ENCODE results near the gene EIF4A3.

The EIF4A3 gene

GRCh38 chr17:80133626-80133970 lies 13.3 kb downstream of the EIF4A3 start:
- H3K4me3 ChIP-seq (IDR thresholded peaks at IDR 0.05; ENCODE audit: insufficient read depth, low read depth, low read length) = no peak overlapping the region
- no peaks in the 10 kb centered on the region for H3K79me2 ChIP-seq (ENCODE audit: insufficient read depth, low read depth)
- H3K36me3 ChIP-seq (ENCODE audit: insufficient read depth) = peaks cover 19% of the 10 kb centered on the region; the same call in 1 of the 2 replicates
- H2AFZ ChIP-seq (ENCODE audit: low read depth) = no peak overlapping the region
- no peaks in the 10 kb centered on the region for H3K4me1 ChIP-seq (ENCODE audit: low read depth, poor library complexity, severe bottlenecking)
- no peak for TF ChIP-seq CTCF (conservative IDR thresholded peaks at IDR 0.05; ENCODE audit: low read depth, low read length)
- H3K27ac ChIP-seq = no peak overlapping the region
- no peak overlapping the region for H3K9ac ChIP-seq
- H3K27me3 ChIP-seq (ENCODE audit: insufficient read depth, low read depth) = no peaks in the 10 kb centered on the region; the same call in 1 of the 2 replicates
- no peak overlapping the region for H3K4me2 ChIP-seq
- H4K20me1 ChIP-seq (ENCODE audit: insufficient read depth) = no peaks in the 10 kb centered on the region

GRCh38 chr17:80132906-80133625 lies 13.9 kb downstream of the EIF4A3 start:
- Histone ChIP-seq H3K4me2 (no peak overlapping the region), H3K4me3 (IDR thresholded peaks at IDR 0.05; ENCODE audit: insufficient read depth, low read depth, low read length) (no peak overlapping the region), H2AFZ (ENCODE audit: low read depth) (no peak overlapping the region), H3K27ac (no peak overlapping the region), H3K27me3 (ENCODE audit: insufficient read depth, low read depth) (no peaks in the 10 kb centered on the region; the same call in 1 of the 2 replicates), H3K79me2 (ENCODE audit: insufficient read depth, low read depth) (no peaks in the 10 kb centered on the region), H3K4me1 (ENCODE audit: low read depth, poor library complexity, severe bottlenecking) (no peaks in the 10 kb centered on the region), H3K9ac (no peak overlapping the region), H4K20me1 (ENCODE audit: insufficient read depth) (no peaks in the 10 kb centered on the region), H3K36me3 (ENCODE audit: insufficient read depth) (peaks cover 14% of the 10 kb centered on the region; the same call in 1 of the 2 replicates)
- no peak for TF ChIP-seq CTCF (conservative IDR thresholded peaks at IDR 0.05; ENCODE audit: low read depth, low read length)

GRCh38 chr17:80130992-80131391 lies 15.9 kb downstream of the EIF4A3 start:
- no peak overlapping the region for H3K27ac ChIP-seq
- no peak for TF ChIP-seq CTCF (conservative IDR thresholded peaks at IDR 0.05; ENCODE audit: low read depth, low read length)

GRCh38 chr17:80129006-80129565 lies 17.8 kb downstream of the EIF4A3 start:
- Histone ChIP-seq H3K27ac (no peak overlapping the region), H3K27me3 (ENCODE audit: insufficient read depth, low read depth) (peaks cover 2% of the 10 kb centered on the region; the same call in 1 of the 2 replicates), H3K36me3 (ENCODE audit: insufficient read depth) (no peaks in the 10 kb centered on the region; the same call in 1 of the 2 replicates), H3K4me2 (no peak overlapping the region), H3K4me3 (IDR thresholded peaks at IDR 0.05; ENCODE audit: insufficient read depth, low read depth, low read length) (no peak overlapping the region), H4K20me1 (ENCODE audit: insufficient read depth) (no peaks in the 10 kb centered on the region), H3K4me1 (ENCODE audit: low read depth, poor library complexity, severe bottlenecking) (no peaks in the 10 kb centered on the region), H2AFZ (ENCODE audit: low read depth) (no peak overlapping the region), H3K79me2 (ENCODE audit: insufficient read depth, low read depth) (no peaks in the 10 kb centered on the region), H3K9ac (no peak overlapping the region)
- no peak for TF ChIP-seq CTCF (conservative IDR thresholded peaks at IDR 0.05; ENCODE audit: low read depth, low read length)

More at GRCh38 chr17:80130992-80131391, 15.9 kb downstream of the EIF4A3 start:
- Histone ChIP-seq H2AFZ (ENCODE audit: low read depth) (no peak overlapping the region), H3K36me3 (ENCODE audit: insufficient read depth) (peaks cover 9% of the 10 kb centered on the region; the same call in 1 of the 2 replicates), H3K79me2 (ENCODE audit: insufficient read depth, low read depth) (no peaks in the 10 kb centered on the region), H3K4me3 (IDR thresholded peaks at IDR 0.05; ENCODE audit: insufficient read depth, low read depth, low read length) (no peak overlapping the region), H3K4me1 (ENCODE audit: low read depth, poor library complexity, severe bottlenecking) (no peaks in the 10 kb centered on the region), H3K27me3 (ENCODE audit: insufficient read depth, low read depth) (peaks cover 2% of the 10 kb centered on the region; the same call in 1 of the 2 replicates), H3K4me2 (no peak overlapping the region), H4K20me1 (ENCODE audit: insufficient read depth) (no peaks in the 10 kb centered on the region), H3K9ac (no peak overlapping the region)

Measured in KMS-11 (cell line).